Smooth muscle cell (in vitro differentiated cells): ENCODE results near the gene CHKB. TPM values are rescaled to one million over a fixed set of nuclear protein-coding genes. Genes with fewer than 3 reads are reported as not detected.

ENCODE experiments used
- DNase-seq: peaks from one replicate; lab custom pipeline; 2025; ENCODE audit not compliant: unreplicated experiment; lab: John Stamatoyannopoulos, UW
- H2AFZ ChIP-seq: fragments of 200-600 bp; sonication (generic); 2 replicates; pipeline ENCODE4 v1.6.0; 2016; ENCODE audit warnings: antibody characterized with exemption, low read depth, mild to moderate bottlenecking
- H3F3A ChIP-seq: fragments of 200-600 bp; sonication (generic); 2 replicates; pipeline ENCODE4 v1.6.0; 2017; ENCODE audit warnings: antibody characterized with exemption, low read depth
- H3K27ac ChIP-seq: fragments of 200-600 bp; sonication (generic); 2 replicates; pipeline ENCODE4 v1.5.1; 2016; ENCODE audit warnings: low read depth, mild to moderate bottlenecking
- H3K27me3 ChIP-seq: fragments of 200-600 bp; sonication (generic); 2 replicates; pipeline ENCODE4 v1.6.1; 2016; ENCODE audit warnings: low read depth, mild to moderate bottlenecking
- H3K36me3 ChIP-seq: fragments of 200-600 bp; sonication (generic); 2 replicates; pipeline ENCODE4 v1.5.1; 2016; ENCODE audit warnings: low read depth
- H3K4me1 ChIP-seq: fragments of 200-600 bp; sonication (generic); 2 replicates; pipeline ENCODE4 v1.5.1; 2016; ENCODE audit warnings: low read depth
- H3K4me2 ChIP-seq: fragments of 200-600 bp; sonication (generic); 2 replicates; pipeline ENCODE4 v1.6.0; 2016; ENCODE audit warnings: mild to moderate bottlenecking
- H3K4me3 ChIP-seq: fragments of 200-600 bp; sonication (generic); 2 replicates; pipeline ENCODE4 v1.5.1; 2016; ENCODE audit warnings: mild to moderate bottlenecking
- H3K79me2 ChIP-seq: fragments of 200-600 bp; sonication (generic); 2 replicates; pipeline ENCODE4 v1.6.0; 2016; ENCODE audit warnings: low read depth, mild to moderate bottlenecking
- H3K9ac ChIP-seq: fragments of 200-600 bp; sonication (generic); 2 replicates; pipeline ENCODE4 v1.6.0; 2016; ENCODE audit warnings: low read depth
- H3K9me3 ChIP-seq: fragments of 200-600 bp; sonication (generic); replicated peaks from 2 replicates; pipeline ENCODE4 v1.5.1; 2016; ENCODE audit warnings: low read depth
- H4K20me1 ChIP-seq: fragments of 200-600 bp; sonication (generic); 2 replicates; pipeline ENCODE4 v1.6.0; 2016; ENCODE audit warnings: low read depth
- CTCF ChIP-seq: fragments of 200-600 bp; sonication (generic); IDR thresholded peaks from 2 replicates; pipeline ENCODE4 v1.5.1; 2017; ENCODE audit warnings: borderline replicate concordance, mild to moderate bottlenecking, antibody characterized with exemption; ENCODE audit not compliant: insufficient read depth, poor library complexity, severe bottlenecking
- WGBS: methylation state at CpG from one replicate; pipeline ENCODE4 v1.1.7; 2016; ENCODE audit warnings: low lambda C conversion rate; 5-methylcytosine and 5-hydroxymethylcytosine counted together
- polyA plus RNA-seq: library from polyadenylated mRNA; unstranded; fragments of >200 nt; fragmentation: Nextera tagmentation; extraction: Ambion mirVana; gene quantifications from 2 replicates; pipeline ENCODE4 v1.2.1, GENCODE V29; 2016
- total RNA-seq: library from RNA; depleted of rRNA; stranded (reverse); fragments of >200 nt; gene quantifications from 2 replicates; pipeline ENCODE4 v1.2.3, GENCODE V29; 2014

Gene CHKB
- total and polyA plus RNA-seq, 2 experiments from 2014 or later = 35.2 to 62.8 TPM

DNA sequence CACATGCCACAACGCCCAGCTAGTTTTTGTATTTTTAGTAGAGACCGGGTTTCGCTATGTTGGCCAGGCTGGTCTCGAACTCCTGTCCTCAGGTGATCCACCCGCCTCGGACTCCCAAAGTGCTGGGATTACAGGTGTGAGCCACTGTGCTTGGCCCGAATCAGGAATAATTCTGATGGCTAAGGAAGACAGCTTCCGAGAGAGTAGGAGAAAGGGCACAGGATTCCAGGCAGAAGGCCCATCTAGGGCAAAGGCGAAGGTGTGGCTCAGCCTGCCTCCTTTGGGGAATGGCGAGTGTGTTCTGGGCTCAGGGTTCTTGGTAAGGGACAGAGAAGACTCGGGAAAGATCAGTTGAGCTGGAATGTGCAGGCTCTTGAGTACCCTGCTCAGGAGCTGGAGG is 18.4 kb downstream of the CHKB start:
- Histone ChIP-seq H4K20me1 (no peaks in the 10 kb centered on the region), H3K27me3 (no peaks in the 10 kb centered on the region), H3K36me3 (peaks cover 3% of the 10 kb centered on the region), H3K4me3 (no peak overlapping the region), H3K79me2 (peaks cover 3% of the 10 kb centered on the region), H3K9me3 (no peaks in the 10 kb centered on the region), H3K27ac (no peak overlapping the region), H3F3A (no peaks in the 10 kb centered on the region), H3K9ac (no peak overlapping the region), H3K4me2 (no peak overlapping the region), H2AFZ (no peak overlapping the region), H3K4me1 (no peaks in the 10 kb centered on the region)
- DNase-seq = no peak
- WGBS = 96% methylated on average over 11 of the region's 11 CpGs
- no peak for TF ChIP-seq CTCF

DNA sequence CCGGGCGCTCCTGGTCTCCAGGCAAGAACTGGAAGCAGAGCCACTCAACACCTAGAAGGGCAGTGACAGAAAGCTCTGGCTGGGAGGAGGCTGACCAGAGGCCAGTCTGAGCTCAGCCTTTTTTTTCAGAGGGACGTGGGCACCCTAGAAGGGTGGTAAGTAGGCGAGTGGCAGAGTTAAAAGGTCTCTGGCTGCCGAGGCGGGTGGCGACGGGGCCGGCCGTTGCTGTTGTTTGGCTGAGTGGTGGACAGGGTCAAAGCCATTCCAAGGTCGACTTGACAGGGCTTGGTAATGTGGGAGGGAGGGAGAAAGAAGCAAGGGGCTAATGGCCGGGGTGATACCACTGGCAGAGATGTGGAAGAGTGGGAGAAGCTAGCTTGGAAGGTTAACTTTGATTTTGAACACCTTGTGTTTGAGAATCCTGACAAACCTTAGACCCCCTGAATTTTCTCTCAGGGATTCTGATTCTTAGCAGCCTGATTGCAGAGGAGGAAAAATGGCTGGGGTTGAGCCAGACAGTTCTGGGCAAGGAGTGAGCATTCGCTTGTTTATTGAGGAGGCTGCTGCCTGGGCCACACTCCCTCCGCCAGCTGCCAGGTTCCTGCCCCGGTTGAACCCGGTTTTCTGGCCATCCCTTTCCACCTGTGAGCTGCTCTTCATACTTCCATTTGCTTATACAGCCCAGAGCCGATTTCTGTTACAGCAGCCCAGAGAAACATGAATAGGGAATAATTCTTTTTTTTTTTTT is 19.1 kb downstream of the CHKB start:
- no peak overlapping the region for H3K27ac ChIP-seq
- H2AFZ ChIP-seq = peak overlapping the region; percentile 88
- TF ChIP-seq CTCF = no peak
- H3K79me2 ChIP-seq = peaks cover 3% of the 10 kb centered on the region
- H3K36me3 ChIP-seq = peaks cover under 1% of the 10 kb centered on the region
- H3K4me2 ChIP-seq = peak overlapping the region; percentile 100
- H3K4me1 ChIP-seq = no peaks in the 10 kb centered on the region
- peak overlapping the region; percentile 80 for H3K4me3 ChIP-seq
- no peaks in the 10 kb centered on the region for H4K20me1 ChIP-seq
- WGBS = 42% methylated on average over 17 of the region's 17 CpGs
- peak overlapping the region; percentile 51 for H3K9ac ChIP-seq
- H3K9me3 ChIP-seq = no peaks in the 10 kb centered on the region
- H3K27me3 ChIP-seq = no peaks in the 10 kb centered on the region
- no peaks in the 10 kb centered on the region for H3F3A ChIP-seq
- DNase-seq = no peak

- Histone ChIP-seq H3K4me3 (peak within 1 kb of the TSS; percentile 80), H3K9ac (peak within 1 kb of the TSS; percentile 51), H3K9me3 (no peaks in the 10 kb centered on the region), H2AFZ (peak within 1 kb of the TSS; percentile 88), H3K27me3 (no peaks in the 10 kb centered on the region), H3K27ac (no peak within 1 kb of the TSS), H3K4me2 (peak within 1 kb of the TSS; percentile 100), H3K4me1 (no peaks in the 10 kb centered on the region), H3K79me2 (peaks cover 3% of the 10 kb centered on the region), H4K20me1 (no peaks in the 10 kb centered on the region), H3K36me3 (no peaks in the 10 kb centered on the region), H3F3A (no peaks in the 10 kb centered on the region)
- WGBS = 2% methylated on average over 20 of the region's 61 CpGs
- peak; percentile 85 for DNase-seq
- peak; percentile 84 for TF ChIP-seq CTCF
These were observed 19.9 kb downstream of the CHKB start, which contains the start of gene SYCE3 for GRCh38 chr22:50562523-50563412. Gene SYCE3, minus strand, starts transcription at chr22:50562919. Its CDS starts 6,514 bp downstream, at chr22:50556405.
